ENCODE data around the gene LDB2. TPM values are rescaled to one million over a fixed set of nuclear protein-coding genes. Genes with fewer than 3 reads are reported as not detected.

The LDB2 gene
- total RNA-seq, 2 donors from 2014 or later = 11.4 to 14.5 TPM

- Mint-ChIP-seq H3K27me3 (ENCODE audit: insufficient read depth) (no peaks in the 10 kb centered on the region), H3K9me3 (no peaks in the 10 kb centered on the region), H3K4me1 (peaks cover 19% of the 10 kb centered on the region), H3K27ac (no peak overlapping the region), H3K4me3 (no peak overlapping the region), H3K36me3 (ENCODE audit: low read depth) (no peaks in the 10 kb centered on the region)
- 88 to 93% methylated on average over 3 to 4 of the region's 4 CpGs for WGBS, 2 experiments (ENCODE audit: insufficient coverage in 1 of 2, insufficient read length in 1 of 2)
- no peak for TF ChIP-seq CTCF (conservative IDR thresholded peaks at IDR 0.05)
- H3K36me3 ChIP-seq (ENCODE audit: control insufficient read depth, insufficient read depth, low read length) = no peaks in the 10 kb centered on the region
- H3K27ac ChIP-seq (ENCODE audit: low read depth, low read length) = no peak overlapping the region
- no peaks in the 10 kb centered on the region for H3K4me1 ChIP-seq (ENCODE audit: control insufficient read depth, insufficient read depth, low read length)
- no peak overlapping the region for H3K4me3 ChIP-seq (ENCODE audit: low read length)
- no peak overlapping the region for H3K9ac ChIP-seq (ENCODE audit: extremely low read depth, low read length, poor library complexity, severe bottlenecking)
- no peaks in the 10 kb centered on the region for H3K9me3 ChIP-seq (ENCODE audit: control insufficient read depth, low read length)
- H3K27me3 ChIP-seq (ENCODE audit: control insufficient read depth, insufficient read depth, low read length, poor library complexity, severe bottlenecking) = no peaks in the 10 kb centered on the region
- no peak for DNase-seq
These were observed 164.9 kb downstream of the LDB2 start for GRCh38 chr4:16733509-16733908.

- Mint-ChIP-seq H3K27me3 (ENCODE audit: insufficient read depth) (no peaks in the 10 kb centered on the region), H3K27ac (no peak overlapping the region), H3K4me3 (no peak overlapping the region), H3K36me3 (ENCODE audit: low read depth) (no peaks in the 10 kb centered on the region), H3K4me1 (peaks cover 19% of the 10 kb centered on the region), H3K9me3 (no peaks in the 10 kb centered on the region)
- no peaks in the 10 kb centered on the region for H3K9me3 ChIP-seq (ENCODE audit: control insufficient read depth, low read length)
- WGBS, 2 experiments (ENCODE audit: insufficient coverage in 1 of 2, insufficient read length in 1 of 2) = 80 to 84% methylated on average over 6 of the region's 6 CpGs
- no peaks in the 10 kb centered on the region for H3K36me3 ChIP-seq (ENCODE audit: control insufficient read depth, insufficient read depth, low read length)
- H3K27ac ChIP-seq (ENCODE audit: low read depth, low read length) = no peak overlapping the region
- H3K9ac ChIP-seq (ENCODE audit: extremely low read depth, low read length, poor library complexity, severe bottlenecking) = no peak overlapping the region
- H3K4me1 ChIP-seq (ENCODE audit: control insufficient read depth, insufficient read depth, low read length) = no peaks in the 10 kb centered on the region
- no peaks in the 10 kb centered on the region for H3K27me3 ChIP-seq (ENCODE audit: control insufficient read depth, insufficient read depth, low read length, poor library complexity, severe bottlenecking)
- no peak for DNase-seq
- TF ChIP-seq CTCF (conservative IDR thresholded peaks at IDR 0.05) = no peak
- no peak overlapping the region for H3K4me3 ChIP-seq (ENCODE audit: low read length)
These were observed 165.7 kb downstream of the LDB2 start for GRCh38 chr4:16732741-16733140.

GRCh38 chr4:16731776-16732380 lies 166.6 kb downstream of the LDB2 start:
- Mint-ChIP-seq H3K9me3 (no peaks in the 10 kb centered on the region), H3K4me1 (peaks cover 19% of the 10 kb centered on the region), H3K27ac (no peak overlapping the region), H3K27me3 (ENCODE audit: insufficient read depth) (no peaks in the 10 kb centered on the region), H3K4me3 (no peak overlapping the region), H3K36me3 (ENCODE audit: low read depth) (no peaks in the 10 kb centered on the region)
- DNase-seq = no peak
- no peaks in the 10 kb centered on the region for H3K9me3 ChIP-seq (ENCODE audit: control insufficient read depth, low read length)
- 86% methylated on average over 3 of the region's 3 CpGs; no CpG with 5 or more reads in 1 of the 2 experiments for WGBS, 2 experiments (ENCODE audit: insufficient coverage in 1 of 2, insufficient read length in 1 of 2)
- no peaks in the 10 kb centered on the region for H3K36me3 ChIP-seq (ENCODE audit: control insufficient read depth, insufficient read depth, low read length)
- no peak for TF ChIP-seq CTCF (conservative IDR thresholded peaks at IDR 0.05)
- H3K27me3 ChIP-seq (ENCODE audit: control insufficient read depth, insufficient read depth, low read length, poor library complexity, severe bottlenecking) = no peaks in the 10 kb centered on the region
- H3K27ac ChIP-seq (ENCODE audit: low read depth, low read length) = no peak overlapping the region
- no peaks in the 10 kb centered on the region for H3K4me1 ChIP-seq (ENCODE audit: control insufficient read depth, insufficient read depth, low read length)
- no peak overlapping the region for H3K9ac ChIP-seq (ENCODE audit: extremely low read depth, low read length, poor library complexity, severe bottlenecking)
- no peak overlapping the region for H3K4me3 ChIP-seq (ENCODE audit: low read length)
